Endothelial cell of umbilical vein (primary cell): Measurements from ENCODE around the gene MGAT5. TPM values are rescaled to one million over a fixed set of nuclear protein-coding genes. Genes with fewer than 3 reads are reported as not detected.

Experiments used
- BruUV-seq: library from RNA; stranded (reverse); fragments of 400-500 nt; replicated peaks from 2 replicates; lab custom pipeline; 2021; lab: Mats Ljungman, UMichigan
- CTCF ChIA-PET: fragments of 300-600, 350-600 bp; sonication (Branson Sonifier 250); formaldehyde crosslinking; loops from one replicate; lab custom pipeline; 2021; ENCODE audit warnings: antibody characterized with exemption, inconsistent platforms; lab: Charles Lee
- POLR2A ChIA-PET: fragments of 300-600, 350-600 bp; sonication (Branson Sonifier 250); formaldehyde crosslinking; loops from one replicate; lab custom pipeline; 2021; ENCODE audit warnings: antibody characterized with exemption, inconsistent platforms; lab: Charles Lee
- DNase-seq: peaks from one replicate; pipeline ENCODE4 v3.0.0-alpha.2; 2011; ENCODE audit warnings: low read depth, low spot score
- FAIRE-seq: peaks from 2 replicates; lab custom pipeline; 2011; peaks lifted over from hg19 to GRCh38; lab: Jason Lieb, UNC
- H2AFZ ChIP-seq: 2 replicates; pipeline ENCODE4 v1.6.0; 2012; ENCODE audit warnings: low read depth, low read length, control low read depth, inconsistent platforms
- H3K27ac ChIP-seq: 2 replicates; pipeline ENCODE4 v1.5.1; 2011; ENCODE audit warnings: low read depth, mild to moderate bottlenecking, control low read depth, low read length, moderate library complexity; ENCODE audit not compliant: insufficient read depth
- H3K27me3 ChIP-seq, 2 experiments: 2 replicates each; pipeline versions ENCODE4 v1.6.0 to v1.6.1; 2011; ENCODE audit warnings: low read length in 2 of 2, mixed read lengths in 1 of 2; ENCODE audit not compliant: control insufficient read depth in 2 of 2, insufficient read depth in 2 of 2
- H3K36me3 ChIP-seq, 2 experiments: 2 replicates in 1 of 2; 3 replicates in 1 of 2; pipeline ENCODE4 v1.5.1; 2011; ENCODE audit warnings: low read length in 2 of 2, mild to moderate bottlenecking in 1 of 2, moderate library complexity in 1 of 2; ENCODE audit not compliant: control insufficient read depth in 2 of 2, insufficient read depth in 2 of 2; ENCODE audit errors: extremely low read depth in 1 of 2
- H3K4me1 ChIP-seq: 3 replicates; pipeline ENCODE4 v1.5.1; 2011; ENCODE audit warnings: mild to moderate bottlenecking, low read length; ENCODE audit not compliant: control insufficient read depth, insufficient read depth; ENCODE audit errors: extremely low read depth
- H3K4me2 ChIP-seq: 2 replicates; pipeline ENCODE4 v1.6.1; 2011; ENCODE audit warnings: low read length, control low read depth, mixed read lengths; ENCODE audit not compliant: insufficient read depth
- H3K4me3 ChIP-seq, 3 experiments: fragments of 200-600 bp in 1 of 3; sonication (generic), shearing (Covaris generic) in 1 of 3; replicated peaks in 1 of 3; 2 replicates each; pipeline ENCODE4 v1.5.1; 2011 to 2016; ENCODE audit warnings: control low read depth in 3 of 3, low read length in 3 of 3, mild to moderate bottlenecking in 2 of 3, inconsistent platforms in 1 of 3, low read depth in 1 of 3, moderate library complexity in 1 of 3; ENCODE audit not compliant: insufficient read depth in 1 of 3
- H3K79me2 ChIP-seq: 2 replicates; pipeline ENCODE4 v1.6.0; 2012; ENCODE audit warnings: low read length, inconsistent platforms; ENCODE audit not compliant: control insufficient read depth, insufficient read depth
- H3K9ac ChIP-seq: replicated peaks from 2 replicates; pipeline ENCODE3; 2011; ENCODE audit warnings: low read length, control low read depth; ENCODE audit not compliant: insufficient read depth; ENCODE audit errors: extremely low read depth
- H3K9me1 ChIP-seq: replicated peaks from 3 replicates; pipeline ENCODE4 v1.6.0; 2011; ENCODE audit warnings: mild to moderate bottlenecking, low read length; ENCODE audit not compliant: control insufficient read depth, insufficient read depth; ENCODE audit errors: extremely low read depth
- H3K9me3 ChIP-seq: replicated peaks from 2 replicates; pipeline ENCODE4 v1.5.1; 2012; ENCODE audit warnings: low read length, inconsistent platforms; ENCODE audit not compliant: control insufficient read depth, insufficient read depth
- H4K20me1 ChIP-seq: replicated peaks from 2 replicates; pipeline ENCODE3; 2011; ENCODE audit warnings: mild to moderate bottlenecking, low read length; ENCODE audit not compliant: control insufficient read depth, insufficient read depth; ENCODE audit errors: extremely low read depth
- EZH2 ChIP-seq: IDR thresholded peaks from 2 replicates; pipeline ENCODE4 v1.6.1; 2012; ENCODE audit warnings: borderline replicate concordance, low read depth, mild to moderate bottlenecking, moderate library complexity, low read length, inconsistent platforms; ENCODE audit not compliant: severe bottlenecking
- FOS ChIP-seq: IDR thresholded peaks from 2 replicates; pipeline ENCODE4 v1.6.1; 2011; ENCODE audit warnings: mild to moderate bottlenecking, low read length, moderate library complexity, borderline replicate concordance; ENCODE audit not compliant: insufficient read depth
- GATA2 ChIP-seq: IDR thresholded peaks from 2 replicates; pipeline ENCODE4 v1.7.0; 2011; ENCODE audit warnings: low read depth, mild to moderate bottlenecking, moderate library complexity, mixed read lengths, low read length; ENCODE audit not compliant: insufficient read length, insufficient read depth
- JUN ChIP-seq: IDR thresholded peaks from 2 replicates; pipeline ENCODE4 v1.6.1; 2011; ENCODE audit warnings: borderline replicate concordance, low read depth; ENCODE audit not compliant: insufficient read length, insufficient read depth
- MYC ChIP-seq: IDR thresholded peaks from one replicate; pipeline ENCODE4 v1.6.1; 2011; ENCODE audit warnings: mild to moderate bottlenecking, low read depth, low read length
- POLR2A ChIP-seq: IDR thresholded peaks from 2 replicates; pipeline ENCODE4 v1.6.1; 2012; ENCODE audit warnings: low read depth, mild to moderate bottlenecking, control low read depth, low read length
- POLR2AphosphoS5 ChIP-seq: IDR thresholded peaks from 2 replicates; pipeline ENCODE4 v1.6.1; 2012; ENCODE audit warnings: low read depth, mild to moderate bottlenecking, control low read depth, low read length, moderate library complexity; ENCODE audit not compliant: insufficient read depth
- dilution Hi-C: fragments of 300-500 bp; cut with MboI; formaldehyde crosslinking; loops from one replicate; pipeline ENCODE4 v1.15.0; 2019; ENCODE audit warnings: low sequenced_read_pairs; ENCODE audit not compliant: extremely low pct_ligation_motif_present
- intact Hi-C: fragments of 100-400 bp; cut with micrococcal nuclease; formaldehyde crosslinking; loops from one replicate; pipeline ENCODE4 v1.10.0; 2022
- polyA plus RNA-seq, 4 experiments: library from polyadenylated mRNA; depleted of rRNA in 3 of 4; stranded (reverse) in 3 of 4; unstranded in 1 of 4; fragments of >200 nt; gene quantifications; 2 replicates each; pipeline versions ENCODE4 v1.2.1 to v1.2.3, GENCODE V29; 2011 to 2012; ENCODE audit warnings: missing spikeins in 1 of 4
- total RNA-seq: library from RNA; stranded (reverse); gene quantifications from 2 replicates; pipeline ENCODE4 v1.2.3, GENCODE V29; 2021
- TF ChIP-seq, protein P1 (sequence below), 2 donors: IDR thresholded peaks; 1 replicate in 1 of 2; 2 replicates in 1 of 2; pipeline ENCODE4 v1.5.1; 2011; ENCODE audit warnings: low read length in 2 of 2, mild to moderate bottlenecking in 2 of 2, moderate library complexity in 2 of 2, control low read depth in 1 of 2, inconsistent platforms in 1 of 2, low read depth in 1 of 2; ENCODE audit not compliant: insufficient read depth in 1 of 2; ENCODE audit errors: extremely low read depth in 1 of 2
- TF ChIP-seq, protein P2 (sequence below): IDR thresholded peaks from 2 replicates; pipeline ENCODE4 v1.6.1; 2011; ENCODE audit not compliant: insufficient read depth, insufficient read length

The MGAT5 gene
- total and polyA plus RNA-seq, 2 donors (not counting 3 experiments of a cell fraction or from before 2014, with no cell fraction given), result 17.7 to 84.1 TPM

DNA sequence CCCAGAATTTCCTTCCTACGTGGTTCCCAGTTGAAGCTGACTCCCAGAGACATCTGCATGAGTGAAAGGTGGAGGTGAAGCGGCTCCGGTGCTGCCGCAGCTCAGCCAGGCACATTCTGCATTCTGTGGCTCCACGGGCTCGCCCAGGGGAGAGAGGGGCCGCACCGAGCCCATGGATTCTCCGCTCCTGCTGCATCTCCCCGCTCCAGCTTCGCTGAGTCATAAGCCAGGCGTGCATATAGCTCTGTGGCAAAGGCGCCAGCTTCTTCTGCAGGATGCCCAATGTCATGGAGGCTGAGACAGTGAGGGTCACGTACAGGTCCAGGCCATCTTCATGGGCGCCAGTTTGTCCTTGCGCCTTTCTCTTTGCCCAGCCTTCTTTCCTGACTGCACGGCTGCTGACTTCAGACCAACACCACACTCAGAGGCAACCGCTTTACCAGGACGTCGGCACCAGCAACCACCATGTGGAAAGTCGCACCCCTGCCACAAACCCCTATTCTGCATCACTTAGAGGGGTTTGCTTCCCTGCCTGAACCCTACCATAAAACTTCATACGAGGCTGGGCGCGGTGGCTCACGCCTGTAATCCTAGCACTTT lies 215.7 kb downstream of the MGAT5 start:
- no peak overlapping the region for H3K4me2 ChIP-seq
- H3K9me3 ChIP-seq, result no peaks in the 10 kb centered on the region
- CTCF ChIA-PET, result interaction anchor here (0.6 to 3.5 kb wide), 5 partner anchors 9 to 520 kb away, joined by 3 to 13 read pairs (median 3); no protein-coding TSS in a partner anchor
- no peaks in the 10 kb centered on the region for H3K9me1 ChIP-seq
- intact Hi-C loops (no loop called here), dilution Hi-C loops (no loop called here)
- no peaks in the 10 kb centered on the region for H4K20me1 ChIP-seq
- no peaks in the 10 kb centered on the region for H3K4me1 ChIP-seq
- H3K27me3 ChIP-seq, result peaks cover 0 to 2% of the 10 kb centered on the region in 2 experiments
- BruUV-seq, result no TSS peak
- H3K36me3 ChIP-seq, result no peaks in the 10 kb centered on the region
- TF ChIP-seq FOS (no peak), GATA2 (no peak), EZH2 (no peak), JUN (no peak), POLR2AphosphoS5 (no peak), POLR2A (no peak), MYC (no peak)
- TF ChIP-seq, protein P1, sequence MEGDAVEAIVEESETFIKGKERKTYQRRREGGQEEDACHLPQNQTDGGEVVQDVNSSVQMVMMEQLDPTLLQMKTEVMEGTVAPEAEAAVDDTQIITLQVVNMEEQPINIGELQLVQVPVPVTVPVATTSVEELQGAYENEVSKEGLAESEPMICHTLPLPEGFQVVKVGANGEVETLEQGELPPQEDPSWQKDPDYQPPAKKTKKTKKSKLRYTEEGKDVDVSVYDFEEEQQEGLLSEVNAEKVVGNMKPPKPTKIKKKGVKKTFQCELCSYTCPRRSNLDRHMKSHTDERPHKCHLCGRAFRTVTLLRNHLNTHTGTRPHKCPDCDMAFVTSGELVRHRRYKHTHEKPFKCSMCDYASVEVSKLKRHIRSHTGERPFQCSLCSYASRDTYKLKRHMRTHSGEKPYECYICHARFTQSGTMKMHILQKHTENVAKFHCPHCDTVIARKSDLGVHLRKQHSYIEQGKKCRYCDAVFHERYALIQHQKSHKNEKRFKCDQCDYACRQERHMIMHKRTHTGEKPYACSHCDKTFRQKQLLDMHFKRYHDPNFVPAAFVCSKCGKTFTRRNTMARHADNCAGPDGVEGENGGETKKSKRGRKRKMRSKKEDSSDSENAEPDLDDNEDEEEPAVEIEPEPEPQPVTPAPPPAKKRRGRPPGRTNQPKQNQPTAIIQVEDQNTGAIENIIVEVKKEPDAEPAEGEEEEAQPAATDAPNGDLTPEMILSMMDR (IDR thresholded peaks at IDR 0.05; ENCODE audit: extremely low read depth in 1 of 2, insufficient read depth in 1 of 2, low read depth in 1 of 2, low read length in 2 of 2), result no peak
- TF ChIP-seq, protein P2, sequence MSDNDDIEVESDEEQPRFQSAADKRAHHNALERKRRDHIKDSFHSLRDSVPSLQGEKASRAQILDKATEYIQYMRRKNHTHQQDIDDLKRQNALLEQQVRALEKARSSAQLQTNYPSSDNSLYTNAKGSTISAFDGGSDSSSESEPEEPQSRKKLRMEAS, result no peak
- FAIRE-seq, result no peak
- POLR2A ChIA-PET, result interaction anchor here (0.6 kb wide), 1 partner anchor 27 kb away, joined by 3 read pairs; no protein-coding TSS in a partner anchor
- no peaks in the 10 kb centered on the region for H3K79me2 ChIP-seq
- H3K9ac ChIP-seq, result no peak overlapping the region
- no peak overlapping the region for H3K27ac ChIP-seq
- no peak overlapping the region for H2AFZ ChIP-seq
- H3K4me3 ChIP-seq, result no peak overlapping the region
- DNase-seq, result no peak
